ENCODE results near the gene STAT1.

The STAT1 gene

GRCh38 chr2:190959911-190960788 lies 53.8 kb downstream of the STAT1 start:
- no peak overlapping the region for H3K4me3 ChIP-seq (replicated peaks; ENCODE audit: low read depth, low read length)
- no peak for DNase-seq (ENCODE audit: extremely low read depth, low read depth)
- TF ChIP-seq, protein P1, sequence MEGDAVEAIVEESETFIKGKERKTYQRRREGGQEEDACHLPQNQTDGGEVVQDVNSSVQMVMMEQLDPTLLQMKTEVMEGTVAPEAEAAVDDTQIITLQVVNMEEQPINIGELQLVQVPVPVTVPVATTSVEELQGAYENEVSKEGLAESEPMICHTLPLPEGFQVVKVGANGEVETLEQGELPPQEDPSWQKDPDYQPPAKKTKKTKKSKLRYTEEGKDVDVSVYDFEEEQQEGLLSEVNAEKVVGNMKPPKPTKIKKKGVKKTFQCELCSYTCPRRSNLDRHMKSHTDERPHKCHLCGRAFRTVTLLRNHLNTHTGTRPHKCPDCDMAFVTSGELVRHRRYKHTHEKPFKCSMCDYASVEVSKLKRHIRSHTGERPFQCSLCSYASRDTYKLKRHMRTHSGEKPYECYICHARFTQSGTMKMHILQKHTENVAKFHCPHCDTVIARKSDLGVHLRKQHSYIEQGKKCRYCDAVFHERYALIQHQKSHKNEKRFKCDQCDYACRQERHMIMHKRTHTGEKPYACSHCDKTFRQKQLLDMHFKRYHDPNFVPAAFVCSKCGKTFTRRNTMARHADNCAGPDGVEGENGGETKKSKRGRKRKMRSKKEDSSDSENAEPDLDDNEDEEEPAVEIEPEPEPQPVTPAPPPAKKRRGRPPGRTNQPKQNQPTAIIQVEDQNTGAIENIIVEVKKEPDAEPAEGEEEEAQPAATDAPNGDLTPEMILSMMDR (IDR thresholded peaks at IDR 0.05; ENCODE audit: low read depth, low read length, missing control alignments) = no peak

GRCh38 chr2:190953257-190953656 lies 60.7 kb downstream of the STAT1 start:
- no peak for DNase-seq (ENCODE audit: extremely low read depth, low read depth)
- TF ChIP-seq, protein P1 (IDR thresholded peaks at IDR 0.05; ENCODE audit: low read depth, low read length, missing control alignments) = no peak
- no peak overlapping the region for H3K4me3 ChIP-seq (replicated peaks; ENCODE audit: low read depth, low read length)

DNA sequence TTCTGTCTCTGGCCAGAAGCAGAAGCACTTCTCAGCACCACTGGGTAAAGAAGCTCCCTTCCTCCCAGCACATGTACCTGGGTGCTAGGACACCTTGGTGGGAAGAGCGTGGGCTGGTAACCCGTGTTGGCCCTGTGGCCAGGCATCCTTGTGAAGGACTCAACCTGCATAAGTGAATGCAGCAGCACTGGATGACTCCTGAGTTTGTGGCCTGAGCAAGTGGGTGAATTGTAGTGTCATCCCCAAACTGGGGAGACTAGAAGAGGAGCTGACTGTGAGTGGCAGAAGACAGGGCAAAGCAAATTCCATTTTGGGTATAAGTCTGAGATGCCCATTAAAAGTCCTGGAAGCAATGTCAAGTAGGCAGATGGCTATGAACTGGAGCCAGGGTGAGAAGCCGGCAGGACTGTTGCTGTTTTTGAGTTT lies 63.4 kb downstream of the STAT1 start:
- no peak overlapping the region for H3K4me3 ChIP-seq (replicated peaks; ENCODE audit: low read depth, low read length)
- no peak for DNase-seq (ENCODE audit: extremely low read depth, low read depth)
- TF ChIP-seq, protein P1 (IDR thresholded peaks at IDR 0.05; ENCODE audit: low read depth, low read length, missing control alignments) = no peak

DNA sequence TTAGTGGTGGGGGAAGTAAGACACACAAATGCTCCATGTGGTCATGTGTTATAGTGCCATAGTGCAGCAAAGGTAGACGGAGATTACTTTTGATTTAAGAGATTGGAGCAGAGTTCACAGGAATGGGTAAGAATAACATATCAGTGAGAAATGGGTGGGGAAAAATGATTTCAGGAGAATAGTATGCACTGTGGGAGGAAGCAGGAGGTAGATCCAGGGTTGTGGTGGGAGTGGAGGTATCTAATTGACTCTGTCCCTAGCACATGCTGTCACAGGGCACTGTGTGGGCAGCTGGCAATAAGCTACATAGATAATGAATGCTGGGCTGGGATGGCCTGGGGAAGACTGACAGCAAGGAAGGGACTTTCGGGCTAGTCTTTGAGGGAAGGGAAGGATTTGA lies 65.3 kb downstream of the STAT1 start:
- H3K4me3 ChIP-seq (replicated peaks; ENCODE audit: low read depth, low read length) = no peak overlapping the region
- TF ChIP-seq, protein P1 (IDR thresholded peaks at IDR 0.05; ENCODE audit: low read depth, low read length, missing control alignments) = no peak
- no peak for DNase-seq (ENCODE audit: extremely low read depth, low read depth)

GRCh38 chr2:190947711-190948251 lies 66.2 kb downstream of the STAT1 start:
- H3K4me3 ChIP-seq (replicated peaks; ENCODE audit: low read depth, low read length) = no peak overlapping the region
- TF ChIP-seq, protein P1 (IDR thresholded peaks at IDR 0.05; ENCODE audit: low read depth, low read length, missing control alignments) = no peak
- DNase-seq (ENCODE audit: extremely low read depth, low read depth) = peak; percentile 17

DNA sequence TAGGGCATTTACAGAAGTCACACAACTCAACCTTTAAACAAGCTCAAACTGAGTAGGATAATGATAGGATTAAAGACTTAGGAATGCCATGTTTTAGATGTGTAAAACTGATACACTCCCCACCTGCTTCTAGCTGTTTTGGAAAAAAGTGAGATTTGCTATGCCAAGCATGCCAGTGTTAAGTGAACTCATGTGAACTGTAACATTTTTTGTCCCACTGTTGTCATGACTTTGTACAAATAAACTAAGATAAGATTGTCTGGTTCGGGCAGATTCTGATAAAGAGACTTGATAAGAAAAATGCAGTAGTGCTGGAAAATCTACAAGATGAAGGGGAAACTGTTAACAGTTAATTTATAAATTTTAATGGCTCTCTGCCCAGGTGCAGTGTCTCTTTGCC lies 66.8 kb downstream of the STAT1 start:
- DNase-seq (ENCODE audit: extremely low read depth, low read depth) = no peak
- TF ChIP-seq, protein P1 (IDR thresholded peaks at IDR 0.05; ENCODE audit: low read depth, low read length, missing control alignments) = no peak
- H3K4me3 ChIP-seq (replicated peaks; ENCODE audit: low read depth, low read length) = no peak overlapping the region

Data from HFF-Myc (cell line).